Epithelial cell of esophagus (primary cell): ENCODE measurements around the gene SEMA5A.

Experiments used
- DNase-seq: peaks from one replicate; pipeline ENCODE4 v3.0.0; 2010; ENCODE audit warnings: low read depth
- H3K4me3 ChIP-seq: 2 replicates; pipeline ENCODE4 v1.5.1; 2011; ENCODE audit warnings: mild to moderate bottlenecking, low read length, control low read depth
- CTCF ChIP-seq: IDR thresholded peaks from 2 replicates; pipeline ENCODE4 v1.5.1; 2011; ENCODE audit warnings: low read depth, mild to moderate bottlenecking, low read length, control low read depth, inconsistent platforms; ENCODE audit not compliant: insufficient read depth; ENCODE audit errors: missing control alignments

SEMA5A gene

DNA sequence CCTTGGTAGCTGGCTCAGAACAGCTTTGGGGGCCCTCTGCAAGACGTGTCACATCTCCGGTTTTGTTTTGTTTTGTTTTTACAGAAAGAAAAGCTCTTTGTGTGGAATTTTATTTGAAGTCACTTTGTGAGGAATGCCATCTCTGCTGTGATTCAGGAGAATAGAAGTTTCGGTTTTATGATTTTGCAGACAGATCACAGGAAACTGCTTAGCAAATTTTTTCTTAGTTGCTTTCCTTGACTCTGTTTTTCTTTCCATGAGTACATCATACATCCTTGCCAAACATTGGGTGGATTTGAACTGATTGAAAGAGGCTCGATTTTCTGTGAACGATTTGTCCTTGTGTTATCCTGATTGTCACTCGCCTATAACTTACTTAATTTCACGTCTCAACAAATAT is 5.1 kb downstream of the SEMA5A start:
- DNase-seq: no peak
- H3K4me3 ChIP-seq: no peak overlapping the region
- no peak for TF ChIP-seq CTCF

GRCh38 chr5:9538504-9538903 is 7.4 kb downstream of the SEMA5A start:
- no peak for TF ChIP-seq CTCF
- H3K4me3 ChIP-seq: no peak overlapping the region
- DNase-seq: no peak

DNA sequence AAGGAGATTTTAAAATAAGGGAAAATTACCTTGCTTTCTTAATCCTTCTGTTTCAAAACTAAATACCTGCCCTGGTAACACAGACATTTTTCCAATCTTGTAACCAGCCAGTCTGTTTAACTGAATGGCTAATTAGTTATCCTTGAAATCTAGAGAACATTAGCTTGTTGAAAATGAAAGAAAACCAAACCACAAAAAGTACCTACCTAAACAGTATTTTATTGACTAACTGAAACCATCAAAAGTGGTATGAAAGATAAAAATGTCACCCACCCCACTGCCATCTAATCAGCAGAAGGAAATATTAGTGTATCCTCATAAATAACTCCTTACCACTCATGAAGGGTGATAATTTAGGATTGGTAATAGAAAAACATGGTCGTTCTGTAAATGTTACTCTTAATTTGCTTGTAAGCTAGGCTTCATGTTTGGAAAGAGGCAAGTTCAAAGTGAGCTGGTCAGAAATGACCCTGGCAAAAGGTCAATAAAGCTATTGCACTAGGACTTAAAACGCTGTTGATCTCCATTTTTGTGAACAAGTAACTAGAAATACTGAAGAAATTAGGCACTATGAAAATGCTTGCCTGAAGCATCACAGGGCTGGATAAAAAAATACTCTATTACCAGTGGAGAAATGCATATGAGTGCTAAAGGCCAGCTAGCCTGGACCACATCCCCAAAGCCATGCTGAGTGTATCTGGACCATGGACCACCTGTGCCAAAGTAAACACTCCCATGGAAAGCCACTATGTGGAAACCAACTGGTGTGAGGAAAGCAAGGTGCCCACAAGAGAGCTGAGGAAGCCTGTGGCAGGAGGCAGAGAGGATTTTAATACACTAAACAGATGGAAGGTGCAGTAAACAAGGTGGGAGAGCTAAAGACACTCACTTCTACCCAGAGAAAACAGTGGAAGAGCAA is 8.4 kb downstream of the SEMA5A start:
- no peak for TF ChIP-seq CTCF
- DNase-seq: no peak
- no peak overlapping the region for H3K4me3 ChIP-seq

- no peak for DNase-seq
- H3K4me3 ChIP-seq: no peak overlapping the region
- no peak for TF ChIP-seq CTCF
These were observed 9.2 kb downstream of the SEMA5A start for GRCh38 chr5:9536717-9537116.

- H3K4me3 ChIP-seq: no peak overlapping the region
- DNase-seq: peak; percentile 72
- TF ChIP-seq CTCF: no peak
These were observed 10.9 kb downstream of the SEMA5A start for GRCh38 chr5:9534881-9535517.

DNA sequence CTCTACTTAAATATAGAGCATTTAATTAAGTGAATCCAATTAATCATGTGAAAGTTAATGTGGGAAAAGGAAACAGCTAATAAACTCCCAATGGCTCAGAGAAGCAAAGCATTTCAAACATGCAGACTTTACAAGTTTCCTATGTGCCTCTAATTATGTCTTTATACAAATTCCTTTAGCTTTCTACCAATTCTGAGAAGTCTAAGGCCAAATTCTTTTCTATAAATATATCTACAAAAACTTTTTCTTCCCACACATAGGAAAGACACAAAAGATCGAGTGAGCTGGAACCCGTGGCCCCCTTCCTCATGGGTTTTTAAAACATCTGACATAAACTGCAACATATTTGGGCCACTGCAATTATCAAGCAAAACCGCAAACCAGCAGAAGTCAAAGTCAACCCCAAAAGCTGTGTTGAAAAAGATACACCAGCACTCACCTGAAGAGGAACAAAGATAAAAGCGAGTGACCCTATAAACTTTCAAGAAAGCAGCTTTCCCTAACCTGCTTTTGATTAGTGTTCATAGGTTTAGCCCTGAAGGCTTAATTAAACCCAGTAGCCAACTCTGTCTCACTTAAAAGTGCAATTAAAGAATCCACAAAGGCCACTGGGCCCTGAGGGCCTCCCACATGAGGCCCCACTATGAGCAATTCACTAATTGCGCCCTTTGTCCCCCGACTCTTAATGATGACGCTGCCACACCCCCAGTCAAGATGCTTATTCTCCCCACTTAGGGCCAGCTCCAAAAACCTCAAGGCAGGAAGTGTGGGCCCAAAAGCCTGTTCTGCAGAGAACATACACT is 12.1 kb downstream of the SEMA5A start:
- H3K4me3 ChIP-seq: no peak overlapping the region
- DNase-seq: no peak

More for the DNA sequence above, 12.1 kb downstream of the SEMA5A start:
- TF ChIP-seq CTCF: no peak
